ENCODE results near the gene ABHD2.

ABHD2 gene

GRCh38 chr15:89177116-89177515, 88.9 kb downstream of the ABHD2 start:
- in situ Hi-C loops (cut with HindIII; ENCODE audit: low sequenced_read_pairs) = no loop called here
- DNase-seq (ENCODE audit: low read depth, low spot score) = no peak
- no peak for TF ChIP-seq CTCF (IDR thresholded peaks at IDR 0.05; ENCODE audit: low read depth, low read length)
- H3K4me3 ChIP-seq (ENCODE audit: low read depth, low read length) = no peak overlapping the region

- no peak overlapping the region for H3K4me3 ChIP-seq (ENCODE audit: low read depth, low read length)
- peak; percentile 81 for DNase-seq (ENCODE audit: low read depth, low spot score)
- peak; percentile 90 for TF ChIP-seq CTCF (IDR thresholded peaks at IDR 0.05; ENCODE audit: low read depth, low read length)
- in situ Hi-C loops (cut with HindIII; ENCODE audit: low sequenced_read_pairs) = no loop called here
Observed at GRCh38 chr15:89177633-89178306, 89.5 kb downstream of the ABHD2 start.

- in situ Hi-C loops (cut with HindIII; ENCODE audit: low sequenced_read_pairs) = no loop called here
- no peak for TF ChIP-seq CTCF (IDR thresholded peaks at IDR 0.05; ENCODE audit: low read depth, low read length)
- no peak for DNase-seq (ENCODE audit: low read depth, low spot score)
- no peak overlapping the region for H3K4me3 ChIP-seq (ENCODE audit: low read depth, low read length)
Observed at GRCh38 chr15:89178307-89178977, 90.2 kb downstream of the ABHD2 start.

GRCh38 chr15:89179966-89180875, 92.0 kb downstream of the ABHD2 start:
- peak; percentile 43 for DNase-seq (ENCODE audit: low read depth, low spot score)
- H3K4me3 ChIP-seq (ENCODE audit: low read depth, low read length) = no peak overlapping the region
- no peak for TF ChIP-seq CTCF (IDR thresholded peaks at IDR 0.05; ENCODE audit: low read depth, low read length)
- in situ Hi-C loops (cut with HindIII; ENCODE audit: low sequenced_read_pairs) = no loop called here

- H3K4me3 ChIP-seq (ENCODE audit: low read depth, low read length) = no peak overlapping the region
- TF ChIP-seq CTCF (IDR thresholded peaks at IDR 0.05; ENCODE audit: low read depth, low read length) = no peak
- no peak for DNase-seq (ENCODE audit: low read depth, low spot score)
- in situ Hi-C loops (cut with HindIII; ENCODE audit: low sequenced_read_pairs) = no loop called here
Observed at GRCh38 chr15:89184357-89184756, 96.1 kb downstream of the ABHD2 start.

- H3K4me3 ChIP-seq (ENCODE audit: low read depth, low read length) = no peak overlapping the region
- in situ Hi-C loops (cut with HindIII; ENCODE audit: low sequenced_read_pairs) = no loop called here
- DNase-seq (ENCODE audit: low read depth, low spot score) = no peak
- TF ChIP-seq CTCF (IDR thresholded peaks at IDR 0.05; ENCODE audit: low read depth, low read length) = no peak
Observed at GRCh38 chr15:89184886-89185526, 96.8 kb downstream of the ABHD2 start.

Data from astrocyte of the spinal cord (primary cell).